Measurements from ENCODE around the gene TFEB.
A peak's percentile ranks its signal among the peaks of the same experiment; 100 is the strongest.

The TFEB gene

DNA sequence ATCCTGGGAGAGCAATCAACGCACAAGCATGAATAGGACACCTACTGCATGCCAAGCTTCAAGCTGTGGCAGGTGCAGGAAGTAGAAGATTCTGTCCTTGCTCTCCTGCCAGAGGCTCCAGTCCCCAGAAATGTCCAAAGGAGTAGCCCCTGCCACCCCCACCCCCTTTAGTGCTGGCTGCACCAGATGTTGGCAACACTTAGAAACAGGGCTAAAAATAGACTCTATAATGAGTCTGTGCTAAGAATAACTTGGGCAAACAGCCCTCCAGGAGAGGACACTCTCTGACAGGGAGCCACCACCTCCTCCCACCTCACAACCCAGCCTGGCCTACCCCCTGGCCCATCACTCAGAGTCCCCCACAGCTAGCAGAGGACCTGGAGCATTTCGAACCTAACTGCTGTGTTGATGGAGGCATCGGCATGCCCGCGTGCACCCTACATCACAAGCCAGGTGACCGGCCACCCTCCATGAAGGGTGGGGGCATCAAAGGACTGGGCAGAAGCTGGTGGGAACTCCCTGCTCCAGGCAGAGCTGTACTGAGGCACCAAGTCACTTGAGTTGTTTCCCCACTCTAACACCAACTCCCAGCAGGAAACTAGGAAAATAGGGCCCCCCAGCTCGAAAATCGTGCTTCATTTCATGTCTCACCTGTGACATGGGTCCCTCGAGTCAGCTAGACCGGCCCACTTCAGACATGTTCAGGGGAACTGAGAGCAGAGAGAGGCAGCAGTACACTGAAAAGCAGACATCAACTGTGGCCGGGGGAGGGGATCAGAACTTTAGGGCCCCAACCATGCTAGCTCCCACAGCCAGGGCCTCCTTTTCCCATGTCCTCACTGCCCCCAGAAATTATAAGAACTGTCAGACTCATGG, 18.7 kb downstream of the TFEB start:
- Mint-ChIP-seq H3K4me3 (no peak overlapping the region), H3K9me3 (no peaks in the 10 kb centered on the region), H3K4me1 (ENCODE audit: low read depth) (peaks cover 92% of the 10 kb centered on the region), H3K36me3 (ENCODE audit: low read depth) (peaks cover 29% of the 10 kb centered on the region), H3K27me3 (no peaks in the 10 kb centered on the region), H3K27ac (peak overlapping the region; percentile 51)
- intact Hi-C loops (cut with micrococcal nuclease) = no loop called here

DNA sequence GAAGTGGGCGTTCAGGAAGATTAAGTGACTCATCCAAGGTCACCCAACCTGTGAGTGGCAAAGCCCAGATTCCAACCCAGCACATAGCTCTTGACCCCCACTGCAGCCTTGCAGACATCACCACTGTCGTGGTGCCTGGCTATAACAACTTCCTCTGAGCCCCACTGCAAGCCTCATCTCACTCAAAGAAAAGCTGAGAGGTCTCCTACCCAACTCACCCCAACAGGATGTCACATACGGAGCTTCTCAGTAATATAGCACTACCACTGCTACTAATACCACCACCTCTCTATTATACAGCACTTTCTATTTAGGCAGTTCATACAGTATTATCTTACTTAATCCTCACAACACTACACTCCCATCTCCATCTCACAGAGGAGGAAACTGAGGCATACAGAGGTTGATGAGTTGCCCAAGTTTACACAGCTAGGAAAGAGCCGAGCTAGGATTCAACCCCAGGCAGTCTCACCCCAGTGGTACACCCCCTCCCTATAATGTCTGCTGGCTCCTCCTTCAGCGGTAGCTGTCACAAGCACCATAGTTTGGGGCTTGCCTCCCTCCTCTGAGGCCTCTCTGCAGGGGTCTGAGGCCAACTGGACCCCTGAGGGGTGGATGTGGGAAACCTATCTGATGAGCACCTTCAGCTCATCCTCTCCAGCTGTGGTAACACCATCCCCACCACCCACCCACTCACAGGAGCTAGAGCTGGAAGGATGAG, 19.5 kb downstream of the TFEB start:
- Mint-ChIP-seq H3K4me1 (ENCODE audit: low read depth) (peaks cover 84% of the 10 kb centered on the region), H3K9me3 (no peaks in the 10 kb centered on the region), H3K4me3 (no peak overlapping the region), H3K27me3 (no peaks in the 10 kb centered on the region), H3K27ac (no peak overlapping the region), H3K36me3 (ENCODE audit: low read depth) (peaks cover 31% of the 10 kb centered on the region)
- intact Hi-C loops (cut with micrococcal nuclease) = no loop called here

DNA sequence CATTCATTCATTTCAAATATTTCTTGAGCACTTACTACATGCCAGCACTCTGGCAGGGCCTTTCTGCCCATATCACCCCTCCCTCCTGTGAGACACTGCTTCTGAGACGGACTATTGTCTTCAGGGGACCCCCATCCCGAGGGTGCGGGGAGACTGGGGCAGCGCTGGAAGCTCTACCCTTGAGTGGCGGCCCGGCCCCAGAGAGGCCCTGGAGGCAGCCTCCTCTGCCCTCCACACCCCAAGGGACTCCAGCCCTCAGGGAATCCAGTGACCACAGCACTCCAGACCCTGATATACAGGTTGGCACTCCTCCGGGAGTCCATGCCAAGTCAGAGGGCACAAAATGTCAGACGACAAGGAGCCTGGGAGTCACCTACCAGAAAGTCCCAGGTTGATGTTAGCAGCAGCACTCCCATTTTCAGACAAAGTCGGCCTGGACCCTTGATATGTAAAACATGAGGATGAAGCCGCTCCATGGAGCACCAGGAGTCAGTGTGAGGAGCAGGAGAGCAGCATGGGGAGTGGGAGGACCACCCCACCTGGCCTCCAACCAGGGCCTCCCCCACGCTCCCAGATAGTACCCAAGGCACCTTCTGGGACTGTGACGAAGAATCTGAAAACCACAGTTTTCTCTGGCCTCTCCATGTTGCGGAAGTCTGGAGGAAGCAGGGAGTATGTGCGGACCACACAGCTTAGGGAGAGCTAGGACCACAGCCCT, 20.7 kb downstream of the TFEB start:
- Mint-ChIP-seq H3K27me3 (no peaks in the 10 kb centered on the region), H3K9me3 (no peaks in the 10 kb centered on the region), H3K27ac (peak overlapping the region; percentile 23), H3K36me3 (ENCODE audit: low read depth) (peaks cover 39% of the 10 kb centered on the region), H3K4me3 (no peak overlapping the region), H3K4me1 (ENCODE audit: low read depth) (peaks cover 81% of the 10 kb centered on the region)
- intact Hi-C loops (cut with micrococcal nuclease) = no loop called here

DNA sequence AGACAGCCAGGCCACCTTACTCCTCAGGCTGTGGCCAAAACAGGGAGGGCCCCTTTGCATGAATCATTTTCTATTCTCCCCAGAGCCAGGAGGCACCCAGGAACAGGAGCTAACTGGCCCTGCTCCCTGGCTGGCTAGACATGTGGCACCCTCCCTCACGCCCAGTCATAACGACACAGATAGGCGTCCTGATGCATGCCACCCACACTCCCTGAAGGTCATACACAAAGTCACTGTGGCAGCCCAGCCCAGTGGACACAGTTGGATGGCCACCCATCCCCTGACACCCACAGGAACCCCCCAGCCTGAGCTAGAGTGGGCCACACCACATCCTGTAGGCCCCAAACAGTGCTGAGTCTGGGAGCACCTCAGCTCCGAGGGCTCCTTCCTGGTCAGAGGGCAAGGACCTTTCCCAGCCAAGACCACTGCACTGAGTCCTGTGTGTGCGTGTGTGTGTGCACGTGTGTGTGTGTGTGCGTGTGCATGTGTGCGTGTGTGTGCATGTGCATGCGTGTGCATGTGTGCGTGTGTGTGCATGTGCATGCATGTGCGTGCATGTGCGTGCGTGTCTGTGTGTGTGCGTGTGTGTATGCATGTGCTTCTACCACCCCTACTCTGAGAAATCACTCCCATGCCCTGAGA, 21.6 kb downstream of the TFEB start:
- peaks cover 46% of the 10 kb centered on the region for H3K36me3 Mint-ChIP-seq (ENCODE audit: low read depth)

DNA sequence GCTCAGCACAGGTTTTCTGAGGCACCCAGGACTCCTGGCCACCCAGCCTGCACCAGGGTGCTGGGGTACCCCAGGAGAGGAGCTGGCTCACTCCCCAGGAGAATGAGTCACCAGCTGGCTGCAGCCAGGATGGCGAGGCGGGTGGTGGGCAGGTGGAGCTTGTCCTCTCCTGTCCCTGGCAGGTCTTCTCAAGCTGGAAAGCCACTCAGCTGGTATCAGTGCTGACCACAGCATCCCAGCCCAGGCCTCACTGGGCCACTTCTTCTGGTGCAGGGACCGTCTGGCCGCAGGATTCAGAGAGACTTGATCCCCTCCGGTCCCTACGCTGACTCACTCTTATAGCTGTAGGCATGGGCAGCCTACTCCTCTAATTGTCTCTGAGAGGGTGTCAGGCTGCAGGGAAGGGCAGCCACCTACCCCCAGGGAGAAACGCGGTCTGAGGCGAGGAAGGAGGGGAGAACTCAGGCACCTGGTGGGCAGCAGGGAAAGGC, 22.2 kb downstream of the TFEB start:
- Mint-ChIP-seq H3K27ac (peak overlapping the region; percentile 23), H3K27me3 (no peaks in the 10 kb centered on the region), H3K4me3 (no peak overlapping the region), H3K4me1 (ENCODE audit: low read depth) (peaks cover 81% of the 10 kb centered on the region), H3K9me3 (no peaks in the 10 kb centered on the region), H3K36me3 (ENCODE audit: low read depth) (peaks cover 46% of the 10 kb centered on the region)
- intact Hi-C loops (cut with micrococcal nuclease) = no loop called here

More for the DNA sequence above, 21.6 kb downstream of the TFEB start:
- Mint-ChIP-seq H3K27ac (peak overlapping the region; percentile 23), H3K9me3 (no peaks in the 10 kb centered on the region), H3K4me1 (ENCODE audit: low read depth) (peaks cover 81% of the 10 kb centered on the region), H3K27me3 (no peaks in the 10 kb centered on the region), H3K4me3 (no peak overlapping the region)
- intact Hi-C loops (cut with micrococcal nuclease) = no loop called here

DNA sequence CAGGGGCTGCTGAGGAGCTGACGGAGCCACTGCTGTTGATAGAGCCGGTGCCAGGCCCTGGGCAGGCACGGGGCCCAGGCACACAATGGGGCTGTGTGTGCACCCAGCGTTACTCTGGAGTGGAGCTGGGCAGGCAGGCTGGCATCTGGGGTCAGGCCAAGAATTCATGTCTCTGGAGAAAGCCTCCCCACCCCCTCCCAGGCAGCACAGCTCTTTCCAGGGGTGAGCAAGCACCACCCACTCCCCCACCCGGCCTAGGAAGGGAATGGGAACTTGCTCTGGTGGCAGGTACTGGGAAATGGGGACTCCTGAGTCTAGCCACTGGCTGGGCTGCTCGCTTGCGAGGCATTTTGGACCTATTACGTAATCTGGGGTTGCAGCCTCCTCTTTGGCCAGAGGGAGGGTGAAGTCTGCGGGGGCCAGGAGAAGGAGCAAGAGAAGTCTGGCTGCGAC, 22.7 kb downstream of the TFEB start:
- Mint-ChIP-seq H3K4me1 (ENCODE audit: low read depth) (peaks cover 85% of the 10 kb centered on the region), H3K4me3 (no peak overlapping the region), H3K27me3 (no peaks in the 10 kb centered on the region), H3K9me3 (no peaks in the 10 kb centered on the region), H3K36me3 (ENCODE audit: low read depth) (peaks cover 46% of the 10 kb centered on the region), H3K27ac (peak overlapping the region; percentile 23)
- intact Hi-C loops (cut with micrococcal nuclease) = no loop called here

DNA sequence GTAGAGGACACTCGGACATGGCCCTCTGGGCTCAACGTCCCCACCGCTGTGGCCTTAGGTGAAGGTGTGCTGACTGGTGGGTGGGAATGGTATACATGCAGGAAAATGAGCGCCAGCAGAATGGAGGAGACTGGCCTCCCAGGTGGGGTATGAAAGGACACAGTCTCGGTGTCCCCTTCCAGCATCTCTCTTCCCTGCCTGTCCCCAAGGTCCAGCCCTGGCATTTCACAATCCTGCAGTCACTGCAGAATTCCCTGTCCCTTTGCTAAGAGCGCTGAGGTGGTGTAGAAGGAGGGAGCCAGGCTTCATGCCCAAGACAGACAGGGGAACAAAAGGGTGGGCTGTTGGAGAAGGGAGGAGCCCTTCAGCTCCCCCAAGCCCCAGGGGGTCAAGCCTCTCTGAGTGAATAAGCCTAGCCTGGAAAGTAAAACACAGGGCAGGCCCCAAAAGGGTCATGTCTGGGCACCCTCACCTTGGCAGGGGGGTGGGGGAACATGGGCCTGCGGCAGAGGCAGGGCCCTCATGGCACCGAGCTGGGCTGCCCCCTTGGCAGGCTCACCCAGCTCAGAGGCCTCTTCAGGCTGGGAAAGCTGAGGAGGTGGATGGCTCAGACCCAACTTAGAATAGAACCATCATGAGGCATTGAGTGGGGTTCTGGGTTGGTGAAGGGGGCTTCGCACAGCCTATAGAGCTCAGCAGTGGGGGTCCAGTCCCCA, 23.9 kb downstream of the TFEB start:
- Mint-ChIP-seq H3K9me3 (no peaks in the 10 kb centered on the region), H3K27ac (no peak overlapping the region), H3K4me3 (no peak overlapping the region), H3K27me3 (no peaks in the 10 kb centered on the region), H3K36me3 (ENCODE audit: low read depth) (peaks cover 41% of the 10 kb centered on the region), H3K4me1 (ENCODE audit: low read depth) (peaks cover 85% of the 10 kb centered on the region)
- intact Hi-C loops (cut with micrococcal nuclease) = no loop called here

DNA sequence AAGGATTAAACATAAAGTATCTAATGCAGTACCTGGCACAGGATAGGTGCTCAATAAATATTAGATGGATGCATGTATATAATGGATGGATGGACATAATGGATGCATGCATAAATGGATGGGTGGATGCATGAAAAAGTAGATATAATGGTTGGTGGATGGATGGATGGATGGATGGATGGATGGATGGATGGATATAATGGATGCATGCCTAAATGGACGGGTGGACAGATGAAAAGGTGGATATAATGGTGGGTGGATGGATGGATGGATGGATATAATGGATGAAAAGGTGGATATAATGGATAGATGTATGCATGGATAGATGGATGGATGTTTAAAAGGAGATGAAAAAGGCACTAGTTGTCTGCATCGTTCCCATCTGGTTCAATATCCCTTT, 26.0 kb downstream of the TFEB start:
- Mint-ChIP-seq H3K27ac (no peak overlapping the region), H3K4me3 (no peak overlapping the region), H3K27me3 (no peaks in the 10 kb centered on the region), H3K36me3 (ENCODE audit: low read depth) (peaks cover 43% of the 10 kb centered on the region), H3K4me1 (ENCODE audit: low read depth) (peaks cover 87% of the 10 kb centered on the region), H3K9me3 (no peaks in the 10 kb centered on the region)
- intact Hi-C loops (cut with micrococcal nuclease) = no loop called here

DNA sequence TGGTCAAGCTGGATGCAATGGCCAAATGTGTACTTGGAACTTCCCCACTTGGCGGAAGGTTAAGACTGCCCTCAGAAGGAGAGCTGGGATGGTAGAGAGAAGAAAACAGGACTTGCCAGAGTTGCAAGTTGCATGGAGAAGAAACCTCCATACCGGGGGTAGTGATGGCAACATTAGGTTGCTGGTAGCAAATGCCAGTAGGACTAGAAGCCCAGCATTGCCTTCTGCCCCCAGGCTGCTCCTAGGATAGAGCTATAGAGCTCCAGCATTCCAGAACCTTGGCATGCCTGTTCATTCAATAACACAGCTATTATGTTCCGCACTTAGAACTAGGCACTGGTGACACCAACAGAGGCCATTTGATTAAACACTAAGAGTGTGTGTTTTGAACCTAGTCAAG, 26.6 kb downstream of the TFEB start:
- no peaks in the 10 kb centered on the region for H3K27me3 Mint-ChIP-seq
- peaks cover 87% of the 10 kb centered on the region for H3K4me1 Mint-ChIP-seq (ENCODE audit: low read depth)
- peaks cover 48% of the 10 kb centered on the region for H3K36me3 Mint-ChIP-seq (ENCODE audit: low read depth)
- H3K27ac Mint-ChIP-seq = peak overlapping the region; percentile 88
- no peak overlapping the region for H3K4me3 Mint-ChIP-seq
- H3K9me3 Mint-ChIP-seq = no peaks in the 10 kb centered on the region
- intact Hi-C loops (cut with micrococcal nuclease) = no loop called here

DNA sequence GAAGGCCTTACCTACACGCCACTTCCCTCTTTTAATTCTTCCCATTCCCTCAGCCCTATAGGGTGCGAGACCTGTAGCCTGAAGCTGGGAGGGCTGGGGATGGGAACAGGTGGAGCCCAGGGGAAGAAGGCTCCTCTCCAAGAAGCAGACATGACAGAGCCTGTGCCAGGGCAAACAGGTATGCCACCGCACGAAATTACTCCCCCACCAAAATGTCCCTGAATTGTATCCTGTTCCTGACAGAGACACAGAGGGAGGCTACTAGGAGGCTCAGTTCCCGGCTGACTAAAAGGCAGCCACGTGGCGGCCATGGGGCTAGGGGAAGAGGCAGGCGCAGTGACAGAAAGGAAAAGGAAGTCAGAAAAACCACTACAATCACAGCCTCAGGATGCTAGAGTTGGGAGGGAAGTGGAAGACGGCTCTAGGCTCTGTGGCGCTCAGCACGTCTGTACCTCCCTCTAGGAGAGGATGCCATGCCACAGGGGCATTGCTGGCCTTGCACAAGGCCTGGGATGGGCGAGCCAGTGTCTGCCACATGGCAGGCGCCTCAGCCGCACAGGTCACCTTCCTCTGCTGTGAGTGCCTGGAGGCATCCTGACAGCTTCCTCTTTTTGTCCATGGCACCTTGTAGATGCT, 27.7 kb downstream of the TFEB start:
- Mint-ChIP-seq H3K36me3 (ENCODE audit: low read depth) (peaks cover 60% of the 10 kb centered on the region), H3K27me3 (no peaks in the 10 kb centered on the region), H3K27ac (peak overlapping the region; percentile 88), H3K4me1 (ENCODE audit: low read depth) (peaks cover 85% of the 10 kb centered on the region), H3K4me3 (peak overlapping the region; percentile 53), H3K9me3 (no peaks in the 10 kb centered on the region)
- intact Hi-C loops (cut with micrococcal nuclease) = loop anchor here (2.0 kb wide), 1 partner anchor 71 kb away; the partner anchor contains the start of gene FRS3

DNA sequence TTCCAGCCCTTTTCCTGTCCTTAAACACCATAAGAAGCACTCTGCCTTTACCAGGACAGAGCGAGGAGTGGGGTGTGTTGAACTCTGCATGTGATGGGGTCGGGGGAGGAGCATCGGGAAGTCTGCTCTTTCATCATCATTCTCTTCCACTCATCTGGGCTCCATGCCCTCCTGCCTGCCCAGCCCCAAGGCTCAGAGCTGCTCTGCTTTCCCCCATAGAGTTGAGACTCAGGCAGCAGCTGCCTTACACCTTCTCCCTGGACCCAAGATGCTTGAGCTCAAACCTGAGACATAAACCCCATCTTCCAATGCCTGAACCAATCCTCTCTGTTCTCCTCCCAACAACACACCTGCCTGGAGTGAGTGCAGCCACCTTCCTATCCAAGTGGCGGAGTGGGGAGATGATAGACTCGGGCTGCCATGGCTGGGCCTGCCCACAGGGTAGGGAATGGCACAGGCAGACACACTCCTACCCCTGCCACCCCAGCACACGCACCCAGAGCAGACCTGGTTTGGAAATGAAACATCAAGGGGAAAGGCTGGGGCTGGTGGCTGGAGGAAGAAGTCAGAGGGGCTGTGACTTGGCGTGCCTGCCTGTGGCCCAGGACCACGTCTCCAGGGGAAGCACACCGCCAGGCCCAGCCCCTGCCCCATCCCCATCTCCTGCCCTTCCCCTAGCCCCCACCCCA, 28.4 kb downstream of the TFEB start:
- Mint-ChIP-seq H3K9me3 (no peaks in the 10 kb centered on the region), H3K4me3 (peak overlapping the region; percentile 53), H3K4me1 (ENCODE audit: low read depth) (peaks cover 78% of the 10 kb centered on the region), H3K27ac (peak overlapping the region; percentile 88), H3K36me3 (ENCODE audit: low read depth) (peaks cover 59% of the 10 kb centered on the region), H3K27me3 (no peaks in the 10 kb centered on the region)
- intact Hi-C loops (cut with micrococcal nuclease) = loop anchor here (1.0 to 2.0 kb wide), 3 partner anchors 16 to 72 kb away; partner anchors contain the start of gene FRS3

All from dendritic cell treated with granulocyte-macrophage colony-stimulating factor and Interleukin-4, amounts not matched to agents 40 ng/mL and 50 ng/mL, for 4 days (primary cell).